Duodenal mucosa (tissue), 2 donors: Measurements from ENCODE around the gene NRXN3.

Experiments
- H3K27ac ChIP-seq: one replicate; pipeline ENCODE4 v1.7.0; 2013; ENCODE audit warnings: low read depth, low read length
- H3K27me3 ChIP-seq, 2 donors: one replicate each; pipeline ENCODE4 v1.7.0; 2013; ENCODE audit warnings: low read length in 2 of 2, control low read depth in 1 of 2; ENCODE audit not compliant: insufficient read depth in 2 of 2, control insufficient read depth in 1 of 2
- H3K36me3 ChIP-seq, 2 donors: one replicate each; pipeline ENCODE4 v1.7.0; 2013; ENCODE audit warnings: low read length in 2 of 2, control low read depth in 1 of 2; ENCODE audit not compliant: insufficient read depth in 2 of 2, control insufficient read depth in 1 of 2
- H3K4me1 ChIP-seq, 2 donors: one replicate each; pipeline ENCODE4 v1.7.0; 2013; ENCODE audit warnings: low read length in 2 of 2, control low read depth in 1 of 2; ENCODE audit not compliant: insufficient read depth in 2 of 2, control insufficient read depth in 1 of 2
- H3K4me3 ChIP-seq, 2 donors: one replicate each; pipeline ENCODE4 v1.7.0; 2013; ENCODE audit warnings: low read length in 2 of 2, low read depth in 1 of 2
- H3K9ac ChIP-seq, 2 donors: one replicate each; pipeline ENCODE4 v1.7.0; 2013; ENCODE audit warnings: low read length in 2 of 2, low read depth in 1 of 2
- H3K9me3 ChIP-seq, 2 donors: one replicate each; pipeline ENCODE4 v1.7.0; 2013; ENCODE audit warnings: low read length in 2 of 2, control low read depth in 1 of 2; ENCODE audit not compliant: control insufficient read depth in 1 of 2

Gene NRXN3

GRCh38 chr14:78359581-78359980, 189.4 kb downstream of the NRXN3 start:
- Histone ChIP-seq H3K9me3 (no peaks in the 10 kb centered on the region), H3K27ac (no peak overlapping the region), H3K4me1 (no peaks in the 10 kb centered on the region), H3K36me3 (no peaks in the 10 kb centered on the region), H3K9ac (no peak overlapping the region), H3K27me3 (no peaks in the 10 kb centered on the region), H3K4me3 (no peak overlapping the region)

GRCh38 chr14:78363008-78363407, 192.8 kb downstream of the NRXN3 start:
- Histone ChIP-seq H3K27me3 (no peaks in the 10 kb centered on the region), H3K4me3 (no peak overlapping the region), H3K4me1 (no peaks in the 10 kb centered on the region), H3K9ac (no peak overlapping the region), H3K9me3 (no peaks in the 10 kb centered on the region), H3K36me3 (no peaks in the 10 kb centered on the region), H3K27ac (no peak overlapping the region)

- Histone ChIP-seq H3K4me1 (no peaks in the 10 kb centered on the region), H3K9ac (no peak overlapping the region), H3K27me3 (no peaks in the 10 kb centered on the region), H3K36me3 (no peaks in the 10 kb centered on the region), H3K4me3 (no peak overlapping the region), H3K9me3 (no peaks in the 10 kb centered on the region), H3K27ac (no peak overlapping the region)
These were observed 197.2 kb downstream of the NRXN3 start for GRCh38 chr14:78367355-78367754.

GRCh38 chr14:78383060-78383459, 212.9 kb downstream of the NRXN3 start:
- Histone ChIP-seq H3K27me3 (no peaks in the 10 kb centered on the region), H3K4me3 (no peak overlapping the region), H3K9ac (no peak overlapping the region), H3K27ac (no peak overlapping the region), H3K9me3 (no peaks in the 10 kb centered on the region), H3K36me3 (no peaks in the 10 kb centered on the region), H3K4me1 (no peaks in the 10 kb centered on the region)

GRCh38 chr14:78398216-78398615, 228.0 kb downstream of the NRXN3 start:
- no peaks in the 10 kb centered on the region for H3K36me3 ChIP-seq
- no peak overlapping the region for H3K27ac ChIP-seq
- no peak overlapping the region for H3K4me3 ChIP-seq
- no peaks in the 10 kb centered on the region for H3K4me1 ChIP-seq
- no peaks in the 10 kb centered on the region for H3K9me3 ChIP-seq
- H3K9ac ChIP-seq: no peak overlapping the region
- no peaks in the 10 kb centered on the region for H3K27me3 ChIP-seq

- H3K4me1 ChIP-seq: no peaks in the 10 kb centered on the region
These were observed 229.2 kb downstream of the NRXN3 start for GRCh38 chr14:78399316-78399889.

GRCh38 chr14:78401866-78402265, 231.7 kb downstream of the NRXN3 start:
- H3K4me3 ChIP-seq: no peak overlapping the region
- H3K9me3 ChIP-seq: no peaks in the 10 kb centered on the region
- H3K27ac ChIP-seq: no peak overlapping the region
- no peaks in the 10 kb centered on the region for H3K4me1 ChIP-seq
- no peaks in the 10 kb centered on the region for H3K27me3 ChIP-seq
- no peaks in the 10 kb centered on the region for H3K36me3 ChIP-seq
- no peak overlapping the region for H3K9ac ChIP-seq

More at GRCh38 chr14:78399316-78399889, 229.2 kb downstream of the NRXN3 start:
- Histone ChIP-seq H3K4me3 (no peak overlapping the region), H3K9me3 (no peaks in the 10 kb centered on the region), H3K27ac (no peak overlapping the region), H3K27me3 (no peaks in the 10 kb centered on the region), H3K36me3 (no peaks in the 10 kb centered on the region), H3K9ac (no peak overlapping the region)

GRCh38 chr14:78403278-78403815, 233.2 kb downstream of the NRXN3 start:
- Histone ChIP-seq H3K4me3 (no peak overlapping the region), H3K9ac (no peak overlapping the region), H3K4me1 (no peaks in the 10 kb centered on the region), H3K36me3 (no peaks in the 10 kb centered on the region), H3K27me3 (no peaks in the 10 kb centered on the region), H3K27ac (no peak overlapping the region), H3K9me3 (no peaks in the 10 kb centered on the region)

GRCh38 chr14:78405079-78405856, 235.1 kb downstream of the NRXN3 start:
- Histone ChIP-seq H3K9me3 (no peaks in the 10 kb centered on the region), H3K36me3 (no peaks in the 10 kb centered on the region), H3K27ac (no peak overlapping the region), H3K4me1 (no peaks in the 10 kb centered on the region), H3K27me3 (no peaks in the 10 kb centered on the region), H3K4me3 (no peak overlapping the region), H3K9ac (no peak overlapping the region)

GRCh38 chr14:78412475-78412874, 242.3 kb downstream of the NRXN3 start:
- no peaks in the 10 kb centered on the region for H3K9me3 ChIP-seq
- no peak overlapping the region for H3K9ac ChIP-seq
- H3K27me3 ChIP-seq: no peaks in the 10 kb centered on the region
- no peak overlapping the region for H3K27ac ChIP-seq
- no peak overlapping the region for H3K4me3 ChIP-seq
- no peaks in the 10 kb centered on the region for H3K4me1 ChIP-seq
- no peaks in the 10 kb centered on the region for H3K36me3 ChIP-seq
